Stimulated activated effector memory CD8-positive, alpha-beta T cell treated with anti-CD3 and anti-CD28 coated beads, Interleukin-12 subunit alpha, Interleukin-12 subunit beta, amount 100 ng/mL, for 72 hours (primary cell): Measurements from ENCODE around the gene LOC101059915.
"Not testable (repeated sequence)": the region's sequence is repeated elsewhere in the genome, so short reads cannot be mapped to it uniquely, and the experiment has no call there.

Experiments
- ATAC-seq: fragments of 150-1000 bp; cut with Tn5 transposase; 2 replicates; pipeline ENCODE4 v1.10.0; 2021
- DNase-seq, 2 donors: peaks; one replicate each; pipeline ENCODE4 v3.0.0; 2021 to 2022; ENCODE audit warnings: low spot score in 2 of 2
- H3K27ac Mint-ChIP-seq: one replicate; pipeline ENCODE4 v1.8.0; 2022; ENCODE audit warnings: mild to moderate bottlenecking, mixed read lengths
- H3K36me3 Mint-ChIP-seq: one replicate; pipeline ENCODE4 v1.8.0; 2022; ENCODE audit warnings: mild to moderate bottlenecking, mixed read lengths
- H3K4me1 Mint-ChIP-seq: one replicate; pipeline ENCODE4 v1.8.0; 2022; ENCODE audit warnings: mixed read lengths
- H3K4me3 Mint-ChIP-seq: one replicate; pipeline ENCODE4 v1.8.0; 2022; ENCODE audit warnings: mild to moderate bottlenecking, mixed read lengths
- H3K9me3 Mint-ChIP-seq: one replicate; pipeline ENCODE4 v1.8.0; 2022; ENCODE audit warnings: mixed read lengths

LOC101059915 gene

DNA sequence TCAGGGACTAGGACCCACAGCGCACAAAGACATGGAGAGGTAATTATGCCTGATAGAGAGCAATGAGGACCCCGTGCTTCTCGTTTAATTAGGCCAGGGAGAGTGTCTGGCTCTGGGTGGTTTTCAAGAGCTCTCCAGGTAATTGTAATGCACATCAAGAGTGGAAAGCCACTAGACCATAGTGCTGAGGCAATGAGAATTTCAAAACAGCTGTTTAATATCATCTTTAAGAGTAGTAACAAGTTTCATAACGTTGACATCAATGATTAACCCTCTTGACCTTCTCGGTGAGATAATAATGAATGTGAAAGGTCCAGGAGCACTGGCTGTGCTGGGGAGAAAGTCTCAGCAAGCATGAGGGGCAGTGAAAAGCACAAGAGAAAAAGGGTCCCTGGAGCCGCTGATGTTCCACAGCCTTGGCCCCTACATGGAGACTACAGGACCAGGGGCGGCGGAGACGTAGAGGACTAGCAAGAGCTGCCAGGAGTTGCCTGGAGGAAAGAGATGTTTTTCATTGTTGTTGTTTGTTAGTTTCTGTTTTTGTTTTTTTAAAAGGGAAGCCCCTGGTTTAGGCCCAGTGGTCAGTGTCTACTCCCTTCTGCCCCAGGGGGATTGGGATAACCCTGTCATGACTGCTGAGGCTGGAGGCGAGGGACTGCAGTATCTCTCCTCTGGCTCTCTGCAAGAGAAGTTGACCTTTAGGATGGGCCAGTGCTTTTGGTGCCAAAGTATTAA is 34.3 kb upstream of the LOC101059915 start:
- H3K27ac Mint-ChIP-seq, result peak overlapping the region; percentile 23
- peaks cover 10% of the 10 kb centered on the region for H3K4me1 Mint-ChIP-seq
- H3K9me3 Mint-ChIP-seq, result no peaks in the 10 kb centered on the region
- DNase-seq (no peak), ATAC-seq (no peak)
- no peaks in the 10 kb centered on the region for H3K36me3 Mint-ChIP-seq
- no peak overlapping the region for H3K4me3 Mint-ChIP-seq

GRCh38 chrX:71634366-71634765 is 33.0 kb upstream of the LOC101059915 start:
- H3K27ac Mint-ChIP-seq, result no peak overlapping the region

DNA sequence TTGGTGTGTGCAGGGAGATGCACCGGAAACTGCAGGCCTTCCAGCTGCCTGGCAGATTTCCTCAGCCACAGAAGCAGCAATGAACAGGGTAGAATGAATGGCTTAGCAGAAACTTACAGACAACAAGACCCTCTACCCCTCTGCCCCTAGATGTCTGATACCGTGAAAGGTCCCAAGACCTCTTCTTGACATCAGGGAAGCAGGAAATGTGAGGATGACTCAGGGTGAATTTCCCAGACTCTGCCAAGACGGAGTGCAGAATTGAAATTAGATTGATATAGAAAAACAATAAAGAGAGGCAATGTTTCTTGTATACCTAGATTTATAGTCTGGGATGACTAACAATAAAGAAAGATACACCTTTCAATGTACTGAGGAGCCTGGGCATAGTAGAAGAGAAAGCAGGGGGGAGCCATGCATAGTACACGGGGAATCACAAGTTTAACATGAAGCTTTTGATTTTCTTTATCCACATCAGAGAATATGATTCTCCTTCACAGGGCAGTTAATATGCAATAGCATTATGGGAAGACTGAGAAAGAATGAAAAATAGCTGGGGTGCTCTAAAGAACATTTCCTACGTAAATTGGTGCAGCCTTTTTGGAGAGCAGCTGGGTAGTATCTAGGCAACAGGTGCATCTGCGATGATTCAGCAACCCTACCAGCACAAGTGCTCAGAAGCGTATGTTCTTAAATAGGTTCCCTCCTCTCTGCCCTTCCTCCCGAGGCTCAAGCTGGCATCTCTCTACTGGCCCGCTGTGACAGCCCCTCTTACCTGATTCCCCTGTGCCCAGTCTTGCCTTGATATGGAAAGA is 30.7 kb upstream of the LOC101059915 start:
- Mint-ChIP-seq H3K4me3 (no peak overlapping the region), H3K4me1 (peaks cover 6% of the 10 kb centered on the region), H3K9me3 (no peaks in the 10 kb centered on the region), H3K36me3 (no peaks in the 10 kb centered on the region), H3K27ac (no peak overlapping the region)
- ATAC-seq (peak; percentile 71), DNase-seq (no peak)

More at GRCh38 chrX:71634366-71634765, 33.0 kb upstream of the LOC101059915 start:
- ATAC-seq (no peak), DNase-seq (no peak)
- no peak overlapping the region for H3K4me3 Mint-ChIP-seq
- H3K4me1 Mint-ChIP-seq, result peaks cover 3% of the 10 kb centered on the region
- H3K9me3 Mint-ChIP-seq, result no peaks in the 10 kb centered on the region
- H3K36me3 Mint-ChIP-seq, result no peaks in the 10 kb centered on the region

- no peaks in the 10 kb centered on the region for H3K36me3 Mint-ChIP-seq
- no peak for DNase-seq
- no peak overlapping the region for H3K4me3 Mint-ChIP-seq
- H3K27ac Mint-ChIP-seq, result no peak overlapping the region
- H3K9me3 Mint-ChIP-seq, result no peaks in the 10 kb centered on the region
- ATAC-seq, result peak; percentile 76
- H3K4me1 Mint-ChIP-seq, result peaks cover 6% of the 10 kb centered on the region
These were observed 30.1 kb upstream of the LOC101059915 start for GRCh38 chrX:71637253-71637618.

DNA sequence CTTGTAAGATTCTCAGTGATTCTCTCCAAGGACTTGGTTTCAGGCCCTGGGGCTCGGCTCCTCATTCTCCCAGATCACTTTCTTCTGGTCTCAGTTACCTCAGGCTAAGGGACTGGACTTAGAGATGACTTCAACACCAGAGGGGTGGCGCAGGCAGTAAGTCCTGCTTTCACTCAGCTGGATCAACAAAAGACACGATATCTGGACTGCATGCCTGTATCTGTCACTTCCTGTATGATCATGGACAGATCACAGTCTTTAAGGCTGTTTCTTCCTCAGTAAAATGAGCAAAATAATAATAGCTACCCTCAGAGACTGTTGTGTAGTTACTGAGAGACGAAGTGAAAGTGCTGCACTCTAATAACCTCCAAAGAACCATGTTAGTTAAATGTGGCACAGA is 29.5 kb upstream of the LOC101059915 start:
- H3K4me1 Mint-ChIP-seq, result peaks cover 6% of the 10 kb centered on the region
- no peak overlapping the region for H3K4me3 Mint-ChIP-seq
- no peaks in the 10 kb centered on the region for H3K36me3 Mint-ChIP-seq
- H3K27ac Mint-ChIP-seq, result no peak overlapping the region
- no peaks in the 10 kb centered on the region for H3K9me3 Mint-ChIP-seq
- DNase-seq, result no peak
- ATAC-seq, result peak; percentile 77

- no peak for DNase-seq
- no peaks in the 10 kb centered on the region for H3K9me3 Mint-ChIP-seq
- no peak overlapping the region for H3K27ac Mint-ChIP-seq
- no peaks in the 10 kb centered on the region for H3K36me3 Mint-ChIP-seq
- H3K4me3 Mint-ChIP-seq, result no peak overlapping the region
- peak; percentile 70 for ATAC-seq
- H3K4me1 Mint-ChIP-seq, result peaks cover 6% of the 10 kb centered on the region
These were observed 28.9 kb upstream of the LOC101059915 start for GRCh38 chrX:71638409-71638808.

- Mint-ChIP-seq H3K4me1 (peaks cover 6% of the 10 kb centered on the region), H3K27ac (no peak overlapping the region), H3K9me3 (no peaks in the 10 kb centered on the region), H3K36me3 (no peaks in the 10 kb centered on the region), H3K4me3 (no peak overlapping the region)
- ATAC-seq (no peak), DNase-seq (no peak)
These were observed 27.3 kb upstream of the LOC101059915 start for GRCh38 chrX:71640002-71640401.

DNA sequence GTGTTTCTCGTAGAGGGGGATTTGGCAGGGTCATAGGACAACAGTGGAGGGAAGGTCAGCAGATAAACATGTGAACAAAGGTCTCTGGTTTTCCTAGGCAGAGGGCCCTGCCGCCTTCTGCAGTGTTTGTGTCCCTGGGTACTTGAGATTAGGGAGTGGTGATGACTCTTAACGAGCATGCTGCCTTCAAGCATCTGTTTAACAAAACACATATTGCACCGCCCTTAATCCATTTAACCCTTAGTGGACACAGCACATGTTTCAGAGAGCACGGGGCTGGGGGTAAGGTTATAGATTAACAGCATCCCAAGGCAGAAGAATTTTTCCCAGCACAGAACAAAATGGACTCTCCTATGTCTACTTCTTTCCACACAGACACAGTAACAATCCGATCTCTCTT is 22.9 kb upstream of the LOC101059915 start:
- H3K4me3 Mint-ChIP-seq, H3K9me3 Mint-ChIP-seq, H3K36me3 Mint-ChIP-seq, ATAC-seq, DNase-seq, H3K4me1 Mint-ChIP-seq, H3K27ac Mint-ChIP-seq: not testable (repeated sequence)

DNA sequence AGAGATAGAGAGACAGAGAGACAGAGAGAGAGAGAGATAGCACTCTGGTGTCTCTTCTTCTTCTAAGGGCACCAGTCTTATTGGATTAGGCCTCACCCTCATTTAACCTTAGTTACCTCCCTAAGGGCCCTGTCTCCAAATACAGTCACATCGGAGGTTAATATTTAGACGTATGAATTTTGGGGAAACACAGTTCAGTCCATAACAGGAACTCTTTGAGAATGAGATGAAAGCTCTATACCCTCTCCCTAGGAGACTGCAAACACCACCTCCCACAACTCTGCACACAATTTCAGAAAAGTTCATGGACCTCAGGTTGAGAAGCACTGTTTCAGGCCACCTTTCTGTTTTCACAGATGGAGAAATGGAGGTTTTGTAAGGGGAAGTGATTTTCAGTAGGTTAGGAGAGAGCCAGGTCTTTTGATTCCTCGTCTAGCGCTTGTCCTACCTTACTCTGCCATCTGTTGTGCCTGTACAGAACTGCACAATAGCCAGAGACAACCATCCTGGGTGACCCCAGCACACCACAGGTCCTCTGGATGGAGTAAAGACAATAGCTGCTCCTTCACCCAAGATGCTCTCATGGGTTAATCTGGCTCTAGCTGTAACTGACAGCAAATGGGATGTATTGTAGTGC is 16.9 kb upstream of the LOC101059915 start:
- no peak overlapping the region for H3K4me3 Mint-ChIP-seq
- DNase-seq, result no peak

GRCh38 chrX:71652405-71652804 is 14.9 kb upstream of the LOC101059915 start:
- Mint-ChIP-seq H3K4me3 (no peak overlapping the region), H3K4me1 (peaks cover 14% of the 10 kb centered on the region), H3K9me3 (no peaks in the 10 kb centered on the region), H3K27ac (peak overlapping the region; percentile 20), H3K36me3 (no peaks in the 10 kb centered on the region)
- peak in 1 of 2 donors; percentile 63 for DNase-seq
- peak; percentile 61 for ATAC-seq

More for the DNA sequence above, 16.9 kb upstream of the LOC101059915 start:
- Mint-ChIP-seq H3K27ac (no peak overlapping the region), H3K9me3 (no peaks in the 10 kb centered on the region), H3K36me3 (no peaks in the 10 kb centered on the region), H3K4me1 (peaks cover 14% of the 10 kb centered on the region)
- ATAC-seq, result peak; percentile 92

DNA sequence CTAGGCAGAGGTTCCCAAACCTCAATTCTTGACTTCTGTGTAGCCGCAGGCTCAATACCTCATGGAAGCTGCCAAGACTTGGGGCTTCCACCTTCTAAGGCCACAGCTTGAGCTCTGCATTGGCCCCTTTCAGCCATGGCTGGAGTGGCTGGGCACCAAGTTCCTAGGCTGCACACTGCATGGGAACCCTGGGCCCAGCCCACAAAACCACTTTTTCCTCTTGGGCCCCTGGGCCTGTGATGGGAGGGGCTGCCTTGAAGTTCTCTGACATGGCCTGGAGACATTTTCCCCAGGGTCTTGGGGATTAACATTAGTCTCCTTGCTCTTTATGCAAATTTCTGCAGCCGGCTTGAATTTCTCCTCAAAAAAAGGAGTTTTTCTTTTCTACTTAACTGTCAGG is 14.0 kb upstream of the LOC101059915 start:
- H3K36me3 Mint-ChIP-seq, result no peaks in the 10 kb centered on the region
- no peaks in the 10 kb centered on the region for H3K9me3 Mint-ChIP-seq
- peaks cover 14% of the 10 kb centered on the region for H3K4me1 Mint-ChIP-seq
- DNase-seq (no peak), ATAC-seq (no peak)
- no peak overlapping the region for H3K4me3 Mint-ChIP-seq
- H3K27ac Mint-ChIP-seq, result no peak overlapping the region

- peaks cover 12% of the 10 kb centered on the region for H3K4me1 Mint-ChIP-seq
- no peaks in the 10 kb centered on the region for H3K36me3 Mint-ChIP-seq
- no peak for ATAC-seq
- no peaks in the 10 kb centered on the region for H3K9me3 Mint-ChIP-seq
- H3K27ac Mint-ChIP-seq, result no peak overlapping the region
- H3K4me3 Mint-ChIP-seq, result no peak overlapping the region
- DNase-seq, result no peak
These were observed 10.1 kb upstream of the LOC101059915 start for GRCh38 chrX:71657267-71657666.

DNA sequence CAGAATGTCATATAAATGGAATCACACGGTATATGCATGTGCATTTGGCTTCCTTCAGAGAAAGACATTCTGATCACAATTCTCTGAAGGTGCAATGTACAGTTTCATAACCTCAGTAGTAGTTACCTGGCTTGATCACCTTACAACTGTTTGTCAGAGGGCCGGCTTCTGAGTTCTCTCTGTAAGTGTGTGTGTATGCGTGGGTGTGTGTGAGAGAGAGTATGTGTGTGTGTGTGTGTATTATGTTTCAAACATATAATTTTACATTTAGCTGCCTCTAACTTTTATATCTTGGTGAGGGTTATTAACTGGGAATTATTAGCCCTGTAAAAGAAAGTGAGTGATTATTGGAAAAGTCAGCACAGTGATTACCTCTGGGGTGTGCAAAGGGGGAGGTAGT is 8.0 kb upstream of the LOC101059915 start:
- no peak overlapping the region for H3K27ac Mint-ChIP-seq
- DNase-seq (no peak), ATAC-seq (no peak)
- peaks cover 23% of the 10 kb centered on the region for H3K4me1 Mint-ChIP-seq
- no peaks in the 10 kb centered on the region for H3K36me3 Mint-ChIP-seq
- H3K9me3 Mint-ChIP-seq, result no peaks in the 10 kb centered on the region
- H3K4me3 Mint-ChIP-seq, result no peak overlapping the region

- no peaks in the 10 kb centered on the region for H3K9me3 Mint-ChIP-seq
- H3K27ac Mint-ChIP-seq, result no peak overlapping the region
- H3K4me3 Mint-ChIP-seq, result no peak overlapping the region
- no peaks in the 10 kb centered on the region for H3K36me3 Mint-ChIP-seq
- DNase-seq (no peak), ATAC-seq (no peak)
- peaks cover 23% of the 10 kb centered on the region for H3K4me1 Mint-ChIP-seq
These were observed 7.4 kb upstream of the LOC101059915 start for GRCh38 chrX:71659959-71660358.

- H3K27ac Mint-ChIP-seq, result no peak overlapping the region
- ATAC-seq (no peak), DNase-seq (no peak)
- peaks cover 23% of the 10 kb centered on the region for H3K4me1 Mint-ChIP-seq
- no peaks in the 10 kb centered on the region for H3K9me3 Mint-ChIP-seq
- H3K36me3 Mint-ChIP-seq, result no peaks in the 10 kb centered on the region
- H3K4me3 Mint-ChIP-seq, result no peak overlapping the region
These were observed 6.6 kb upstream of the LOC101059915 start for GRCh38 chrX:71660562-71661416.
